Calu3 (cell line): Measurements from ENCODE around the gene SHPK. TPM values are rescaled to one million over a fixed set of nuclear protein-coding genes. Genes with fewer than 3 reads are reported as not detected.

Source experiments
- BruUV-seq: library from RNA; stranded (reverse); fragments of 400-500 nt; replicated peaks from 2 replicates; lab custom pipeline; 2021; lab: Mats Ljungman, UMichigan
- CTCF ChIA-PET: fragments of 300-600 bp; sonication (Branson Sonifier 250); formaldehyde crosslinking; loops from one replicate; lab custom pipeline; 2022; ENCODE audit warnings: antibody characterized with exemption; lab: Charles Lee
- DNase-seq: peaks from one replicate; pipeline ENCODE4 v3.0.0; 2022
- H3K27ac Mint-ChIP-seq: one replicate; pipeline ENCODE4 v1.8.0; 2022; ENCODE audit warnings: mixed read lengths; ENCODE audit not compliant: unreplicated experiment
- H3K27me3 Mint-ChIP-seq: one replicate; pipeline ENCODE4 v1.8.0; 2022; ENCODE audit warnings: mixed read lengths; ENCODE audit not compliant: unreplicated experiment
- H3K36me3 Mint-ChIP-seq: one replicate; pipeline ENCODE4 v1.8.0; 2022; ENCODE audit warnings: mild to moderate bottlenecking, moderate library complexity, mixed read lengths; ENCODE audit not compliant: insufficient read depth, unreplicated experiment
- H3K4me1 Mint-ChIP-seq: one replicate; pipeline ENCODE4 v1.8.0; 2022; ENCODE audit warnings: mild to moderate bottlenecking, low read depth, mixed read lengths; ENCODE audit not compliant: unreplicated experiment
- H3K4me3 Mint-ChIP-seq: one replicate; pipeline ENCODE4 v1.8.0; 2022; ENCODE audit warnings: mild to moderate bottlenecking, low read depth, moderate library complexity, mixed read lengths; ENCODE audit not compliant: unreplicated experiment
- H3K9me3 Mint-ChIP-seq: one replicate; pipeline ENCODE4 v1.8.0; 2022; ENCODE audit warnings: low read depth, mixed read lengths; ENCODE audit not compliant: unreplicated experiment
- CTCF ChIP-seq: fragments of 200-600 bp; IDR thresholded peaks from one replicate; pipeline ENCODE4 v1.8.0; 2022; ENCODE audit warnings: antibody characterized with exemption; ENCODE audit not compliant: unreplicated experiment
- intact Hi-C: fragments of 100-400 bp; cut with micrococcal nuclease; formaldehyde crosslinking; loops from one replicate; pipeline ENCODE4 v1.10.0; 2022; ENCODE audit not compliant: unreplicated experiment
- total RNA-seq: library from RNA; stranded (reverse); gene quantifications from 2 replicates; pipeline ENCODE4 v1.2.3, GENCODE V29; 2022

Gene SHPK
- total RNA-seq, 1 experiment from 2014 or later: 9.4 TPM

DNA sequence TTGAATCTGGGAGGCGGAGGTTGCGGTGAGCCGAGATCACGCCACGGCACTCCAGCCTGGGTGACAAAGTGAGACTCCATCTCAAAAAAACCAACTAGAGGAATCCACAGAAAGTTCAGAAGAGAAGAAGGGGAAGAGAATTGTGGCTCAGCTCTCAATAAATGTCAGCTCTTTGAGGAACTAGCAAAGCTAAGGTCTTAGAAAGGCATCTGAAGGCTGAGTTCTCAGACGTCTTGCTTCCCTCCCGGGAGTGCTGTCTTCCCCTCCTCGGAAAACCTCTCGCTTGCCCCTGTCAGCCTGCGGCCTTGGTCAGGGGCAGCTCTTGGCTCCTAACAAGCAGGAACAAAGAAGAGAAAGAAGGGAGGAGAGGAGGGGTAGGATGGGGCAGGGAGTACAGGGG, 5.3 kb downstream of the SHPK start:
- no TSS peak for BruUV-seq
- Mint-ChIP-seq H3K4me1 (no peaks in the 10 kb centered on the region), H3K36me3 (peaks cover 14% of the 10 kb centered on the region), H3K9me3 (no peaks in the 10 kb centered on the region), H3K4me3 (no peak overlapping the region), H3K27me3 (no peaks in the 10 kb centered on the region), H3K27ac (no peak overlapping the region)
- DNase-seq: no peak
- no peak for TF ChIP-seq CTCF
- CTCF ChIA-PET: no interaction called here
- intact Hi-C loops: no loop called here

DNA sequence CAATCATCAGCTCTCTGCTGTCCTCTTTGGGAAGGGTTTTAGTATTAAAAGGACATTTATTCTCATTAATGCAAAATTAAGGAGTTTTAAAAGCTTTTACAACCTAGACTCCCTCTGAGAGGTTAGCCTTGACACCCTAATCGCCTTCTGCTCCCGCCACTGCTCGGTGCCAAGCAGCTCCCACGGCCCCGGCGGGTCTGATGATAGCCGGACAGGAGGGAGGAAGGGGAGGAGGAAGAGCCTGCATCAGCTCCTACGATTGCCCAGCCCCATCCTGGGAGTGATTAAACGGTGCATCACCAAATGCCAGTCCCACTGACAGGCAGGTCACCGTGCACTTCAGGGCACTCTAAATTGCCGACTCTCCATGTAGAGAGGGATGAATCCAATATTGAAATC, 8.3 kb downstream of the SHPK start:
- intact Hi-C loops: no loop called here
- no TSS peak for BruUV-seq
- no peak for TF ChIP-seq CTCF
- CTCF ChIA-PET: no interaction called here
- no peaks in the 10 kb centered on the region for H3K9me3 Mint-ChIP-seq
- no peaks in the 10 kb centered on the region for H3K4me1 Mint-ChIP-seq
- no peak overlapping the region for H3K4me3 Mint-ChIP-seq
- no peak for DNase-seq
- no peak overlapping the region for H3K27ac Mint-ChIP-seq
- H3K36me3 Mint-ChIP-seq: no peaks in the 10 kb centered on the region
- no peaks in the 10 kb centered on the region for H3K27me3 Mint-ChIP-seq

DNA sequence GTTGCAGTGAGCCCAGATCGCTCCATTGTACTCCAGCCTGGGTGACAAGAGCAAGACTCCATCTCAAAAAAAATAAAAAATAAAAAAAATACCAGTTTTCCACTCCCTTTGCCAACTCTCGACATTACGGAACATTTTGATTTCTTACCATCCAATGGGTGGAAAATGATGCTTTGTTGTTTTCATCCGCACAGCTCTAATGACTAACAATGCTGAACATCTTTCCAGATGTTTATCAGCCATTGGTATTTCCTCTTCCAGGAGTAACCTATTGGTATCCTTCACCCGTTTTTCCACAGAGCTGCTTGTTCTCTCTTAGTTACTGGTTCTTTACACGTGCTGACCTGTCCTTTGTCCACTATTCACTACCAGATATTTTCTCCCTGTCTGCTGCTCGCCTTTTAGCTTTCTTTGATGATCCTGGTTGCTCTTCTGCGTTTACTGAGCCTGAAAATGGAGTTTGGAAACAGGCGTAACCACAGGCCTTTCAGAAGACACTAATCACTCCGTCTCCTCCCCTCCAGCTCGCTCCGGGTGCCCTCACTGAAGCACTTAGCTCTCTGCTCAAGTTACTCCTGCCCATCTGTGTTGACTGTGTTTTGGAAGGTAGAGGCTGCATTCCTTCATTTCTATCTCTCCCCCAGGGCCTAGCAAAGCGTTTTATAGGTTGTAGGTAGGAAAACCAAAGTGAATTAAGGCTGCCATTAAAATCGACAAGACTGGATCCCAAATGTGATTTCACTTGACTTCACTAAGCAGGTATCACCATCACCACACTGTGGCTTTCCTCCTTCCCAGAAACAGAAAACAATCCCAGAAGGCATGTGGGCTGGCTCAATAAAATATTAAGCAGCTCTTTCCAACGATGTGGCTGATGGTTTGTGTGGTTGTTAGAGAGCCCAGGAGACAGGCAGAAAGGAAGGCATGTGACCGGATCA, 8.9 kb downstream of the SHPK start:
- DNase-seq: no peak
- CTCF ChIA-PET: no interaction called here
- no peak for TF ChIP-seq CTCF
- Mint-ChIP-seq H3K36me3 (no peaks in the 10 kb centered on the region), H3K4me3 (no peak overlapping the region), H3K4me1 (no peaks in the 10 kb centered on the region), H3K27ac (no peak overlapping the region), H3K9me3 (no peaks in the 10 kb centered on the region), H3K27me3 (no peaks in the 10 kb centered on the region)
- intact Hi-C loops: no loop called here
- no TSS peak for BruUV-seq

DNA sequence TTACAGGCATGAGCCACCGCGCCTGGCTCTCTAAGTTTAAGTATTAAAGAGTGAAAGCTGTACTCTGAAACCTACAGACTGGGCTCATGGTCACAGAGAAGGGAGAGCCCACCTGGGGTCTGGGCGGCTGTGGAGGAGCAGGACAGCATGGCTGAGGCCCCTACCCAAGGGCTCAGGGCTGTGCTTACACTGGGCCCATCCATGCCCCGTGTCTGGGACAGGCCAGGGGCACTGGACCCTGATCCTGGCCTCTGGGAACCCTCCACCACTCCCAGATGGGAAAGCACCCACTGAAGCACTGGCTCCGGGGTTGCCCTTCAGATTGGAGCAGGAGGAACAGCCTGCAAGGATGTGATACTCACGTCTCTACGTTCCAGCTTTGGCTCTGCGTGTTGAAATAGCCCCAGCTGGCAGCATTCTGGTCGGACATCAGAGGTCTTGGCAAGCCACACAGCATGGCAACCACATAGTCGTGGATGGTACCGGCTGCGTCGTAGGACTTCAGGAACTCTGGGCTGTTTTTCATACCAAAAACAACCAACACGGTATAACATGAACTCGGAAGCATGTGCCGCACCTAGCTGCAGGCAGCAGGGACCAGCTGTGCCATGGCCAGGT, 13.0 kb downstream of the SHPK start:
- Mint-ChIP-seq H3K27me3 (no peaks in the 10 kb centered on the region), H3K9me3 (no peaks in the 10 kb centered on the region), H3K36me3 (peaks cover 14% of the 10 kb centered on the region), H3K4me3 (no peak overlapping the region), H3K27ac (no peak overlapping the region), H3K4me1 (no peaks in the 10 kb centered on the region)
- no TSS peak for BruUV-seq
- CTCF ChIA-PET: interaction anchor here (1.1 kb wide), 1 partner anchor 11 kb away, joined by 6 read pairs; no protein-coding TSS in a partner anchor
- intact Hi-C loops: no loop called here
- no peak for TF ChIP-seq CTCF
- no peak for DNase-seq
